GM21423 (cell line): Measurements from ENCODE around the gene CARM1.
A peak's percentile ranks its signal among the peaks of the same experiment; 100 is the strongest.
"Not testable (repeated sequence)": the region's sequence is repeated elsewhere in the genome, so short reads cannot be mapped to it uniquely, and the experiment has no call there.

ENCODE experiments used
- ATAC-seq: cut with Tn5 transposase; IDR thresholded peaks from one replicate; pipeline ENCODE4 v1.9.1; 2021; ENCODE audit warnings: mild to moderate bottlenecking, moderate library complexity; ENCODE audit not compliant: unreplicated experiment

CARM1 gene

DNA sequence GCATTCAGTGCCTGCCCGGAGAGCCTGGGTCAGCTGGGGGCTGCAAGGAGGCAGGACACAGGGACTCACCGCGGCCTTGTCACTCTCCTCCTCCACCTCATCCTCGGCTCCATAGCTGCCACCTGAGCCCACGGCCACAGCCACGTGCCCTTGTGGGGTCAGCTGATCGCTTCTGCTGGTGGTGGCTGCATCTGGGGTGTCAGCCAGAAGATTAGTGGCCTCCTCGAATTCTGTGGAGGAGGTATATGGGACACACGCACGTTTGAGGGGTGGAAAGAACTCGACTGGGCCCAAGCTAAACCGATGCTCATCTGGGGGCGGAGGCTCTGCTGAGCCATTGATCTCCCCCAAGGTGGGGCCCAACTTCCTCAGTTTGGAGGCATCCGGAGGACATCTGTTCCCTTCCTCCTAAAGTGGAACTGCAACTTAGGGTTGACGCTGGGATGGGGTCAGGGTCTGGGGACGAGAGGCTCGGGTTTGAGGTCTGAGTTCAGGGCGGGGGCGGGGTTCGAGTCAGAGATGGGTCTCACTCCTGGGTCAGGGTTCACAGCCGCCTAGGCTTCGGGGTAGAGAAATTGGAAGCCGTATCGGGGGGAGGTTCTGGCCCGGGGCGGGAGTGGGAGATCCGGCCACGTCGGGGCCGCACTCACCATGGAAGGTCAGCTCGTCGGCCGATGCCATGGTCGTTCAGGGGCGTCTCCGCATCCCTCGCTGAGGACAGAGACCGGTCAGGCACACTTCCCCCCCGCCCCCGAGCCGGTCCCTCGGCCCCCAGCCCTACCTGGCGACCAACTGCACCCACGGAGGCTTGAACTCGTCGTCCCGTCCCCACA, 56.6 kb downstream of the CARM1 start:
- ATAC-seq, result no peak

DNA sequence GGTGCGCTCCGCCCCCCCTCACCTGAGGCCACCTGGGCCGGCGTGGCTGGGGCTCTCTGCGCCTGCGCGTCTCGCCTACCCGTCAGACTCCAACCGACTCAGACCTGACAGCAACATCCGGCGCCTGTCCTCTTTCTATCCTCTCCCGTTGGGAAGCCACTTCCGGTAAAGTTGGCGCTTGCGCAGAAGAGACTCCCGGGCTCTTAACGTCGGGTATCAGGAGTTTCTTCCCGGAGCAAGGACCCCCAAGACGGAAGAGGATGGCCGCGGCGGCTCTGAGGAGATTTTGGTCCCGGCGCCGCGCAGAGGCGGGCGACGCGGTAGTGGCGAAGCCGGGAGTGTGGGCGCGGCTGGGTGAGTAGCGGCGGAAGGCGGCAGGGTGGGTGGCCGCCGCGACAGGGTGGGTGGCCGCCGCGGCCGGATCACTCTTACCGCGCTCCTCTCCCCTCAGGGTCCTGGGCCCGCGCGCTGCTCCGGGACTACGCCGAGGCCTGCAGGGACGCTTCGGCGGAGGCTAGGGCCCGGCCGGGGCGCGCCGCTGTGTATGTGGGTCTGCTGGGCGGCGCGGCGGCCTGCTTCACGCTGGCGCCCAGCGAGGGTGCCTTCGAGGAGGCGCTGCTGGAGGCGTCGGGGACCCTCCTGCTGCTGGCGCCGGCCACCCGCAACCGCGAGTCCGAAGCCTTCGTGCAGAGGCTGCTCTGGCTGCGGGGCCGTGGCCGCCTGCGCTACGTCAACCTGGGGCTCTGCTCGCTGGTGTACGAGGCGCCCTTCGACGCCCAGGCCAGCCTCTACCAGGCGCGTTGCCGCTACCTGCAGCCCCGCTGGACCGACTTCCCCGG, 57.4 kb downstream of the CARM1 start, which contains the start of the genes TIMM29 and YIPF2:
Gene TIMM29, plus strand, starts transcription at position 249 of the 839 bp plus-strand sequence. Its CDS starts 12 bp downstream, at position 261.
Gene YIPF2, minus strand, starts transcription at position 77 of the 839 bp plus-strand sequence. CDS start 229 bp downstream, outside the sequence.
- ATAC-seq, result peak; percentile 83

DNA sequence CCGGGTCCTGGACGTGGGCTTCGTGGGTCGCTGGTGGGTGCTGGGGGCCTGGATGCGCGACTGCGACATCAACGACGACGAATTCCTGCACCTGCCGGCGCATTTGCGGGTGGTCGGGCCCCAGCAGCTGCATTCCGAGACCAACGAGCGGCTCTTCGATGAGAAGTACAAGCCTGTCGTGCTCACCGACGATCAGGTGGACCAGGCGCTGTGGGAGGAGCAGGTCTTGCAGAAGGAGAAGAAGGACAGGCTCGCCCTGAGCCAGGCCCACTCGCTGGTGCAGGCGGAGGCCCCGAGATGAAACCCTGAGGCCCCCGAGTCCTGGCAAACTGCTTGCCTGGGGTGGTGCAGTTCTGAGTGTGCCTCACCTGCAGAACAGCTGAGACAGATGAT, 58.0 kb downstream of the CARM1 start:
- no peak for ATAC-seq

DNA sequence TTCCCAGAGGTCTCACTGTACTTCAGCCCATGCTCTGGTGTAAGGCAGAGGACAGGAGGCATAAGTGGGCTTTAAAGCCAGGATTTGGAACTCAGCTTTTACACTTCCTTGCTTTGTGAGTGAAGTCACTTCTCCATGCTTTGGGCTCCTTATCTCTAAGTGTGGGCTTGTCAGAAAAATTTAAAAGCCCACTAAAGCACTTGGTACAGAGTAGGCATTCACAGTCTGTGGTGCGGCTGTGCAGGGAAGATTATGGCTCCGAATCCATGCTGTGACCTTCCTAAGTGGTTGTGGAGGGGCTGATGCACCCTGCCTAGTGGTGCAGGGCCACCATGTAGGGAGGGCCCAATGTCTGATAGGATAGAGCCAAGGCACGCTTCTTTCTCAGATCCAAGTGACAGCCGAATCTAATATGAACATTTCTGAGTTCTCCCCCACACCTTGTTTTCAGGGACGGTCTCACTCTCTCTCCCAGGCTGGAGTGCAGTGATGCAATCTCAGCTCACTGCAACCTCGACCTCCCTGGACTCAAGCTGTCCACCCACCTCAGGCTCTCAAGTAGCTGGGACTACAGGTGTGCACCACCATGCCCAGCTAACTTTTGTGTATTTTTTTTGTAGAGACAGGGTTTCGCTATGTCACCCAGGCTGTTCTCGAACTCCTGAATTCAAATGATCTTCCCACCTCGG, 64.2 kb downstream of the CARM1 start:
- no peak for ATAC-seq

- no peak for ATAC-seq
These were observed 65.3 kb downstream of the CARM1 start for GRCh38 chr19:10936661-10937084.

DNA sequence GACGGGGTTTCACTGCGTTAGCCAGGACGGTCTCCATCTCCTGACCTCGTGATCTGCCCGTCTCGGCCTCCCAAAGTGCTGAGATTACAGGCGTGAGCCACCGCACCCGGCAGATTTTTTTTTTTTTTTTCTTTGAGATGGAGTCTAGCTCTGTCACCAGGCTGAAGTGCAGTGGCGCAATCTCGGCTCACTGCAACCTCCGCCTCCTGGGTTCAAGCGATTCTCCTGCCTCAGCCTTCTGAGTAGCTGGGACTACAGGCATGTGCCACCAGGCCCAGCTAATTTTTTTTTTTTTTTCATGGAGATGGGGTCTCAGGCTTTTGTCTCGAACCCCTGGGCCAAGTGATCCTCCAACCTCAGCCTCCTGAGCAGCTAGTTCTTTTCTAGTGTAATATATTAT, 70.3 kb downstream of the CARM1 start:
- ATAC-seq, result not testable (repeated sequence)

DNA sequence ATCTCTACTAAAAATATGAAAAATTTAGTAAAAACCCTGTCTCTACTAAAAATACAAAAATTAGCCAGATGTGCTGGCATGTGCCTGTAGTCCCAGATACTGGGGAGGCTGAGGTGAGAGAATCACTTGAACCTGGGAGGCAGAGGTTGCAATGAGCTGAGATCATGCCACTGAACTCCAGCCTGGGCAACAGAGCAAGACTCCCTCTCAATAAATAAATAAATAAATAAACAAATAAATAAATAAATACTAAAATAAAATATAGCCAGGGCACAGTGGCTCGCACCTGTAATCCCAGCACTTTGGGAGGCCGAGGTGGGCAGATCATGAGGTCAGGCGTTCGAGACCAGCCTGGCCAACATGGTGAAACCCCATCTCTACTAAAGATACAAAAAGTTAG, 72.1 kb downstream of the CARM1 start:
- not testable (repeated sequence) for ATAC-seq

DNA sequence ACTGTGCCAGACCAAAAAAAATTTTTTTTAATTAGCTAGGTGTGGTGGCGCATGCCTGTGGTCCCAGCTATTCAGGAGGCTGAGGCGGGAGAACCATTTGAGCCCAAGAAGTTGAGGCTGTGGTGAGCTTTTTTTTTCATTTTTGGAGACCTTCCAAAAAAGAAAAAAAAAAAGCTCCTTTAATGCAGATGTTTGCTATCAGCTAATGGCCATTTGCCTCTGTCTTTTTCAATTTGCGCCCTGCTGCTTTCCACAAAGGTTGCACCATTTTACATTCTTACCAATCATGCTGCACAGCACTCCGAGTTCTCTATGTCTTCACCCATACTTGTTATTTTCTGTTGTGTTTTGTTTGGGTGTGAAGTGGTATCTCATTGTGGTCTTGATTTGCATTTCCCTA, 73.9 kb downstream of the CARM1 start:
- no peak for ATAC-seq

- no peak for ATAC-seq
These were observed 75.8 kb downstream of the CARM1 start for GRCh38 chr19:10946958-10947657.

GRCh38 chr19:10952809-10953208, 81.5 kb downstream of the CARM1 start:
- ATAC-seq, result no peak

- ATAC-seq, result not testable (repeated sequence)
These were observed 88.1 kb downstream of the CARM1 start for GRCh38 chr19:10959277-10959968.

GRCh38 chr19:10960314-10961072, 89.1 kb downstream of the CARM1 start, which contains the start of gene SMARCA4:
TSS of gene SMARCA4 (plus strand) at chr19:10961030. CDS start at chr19:10984152, 23,122 bp downstream.
- peak; percentile 70 for ATAC-seq

DNA sequence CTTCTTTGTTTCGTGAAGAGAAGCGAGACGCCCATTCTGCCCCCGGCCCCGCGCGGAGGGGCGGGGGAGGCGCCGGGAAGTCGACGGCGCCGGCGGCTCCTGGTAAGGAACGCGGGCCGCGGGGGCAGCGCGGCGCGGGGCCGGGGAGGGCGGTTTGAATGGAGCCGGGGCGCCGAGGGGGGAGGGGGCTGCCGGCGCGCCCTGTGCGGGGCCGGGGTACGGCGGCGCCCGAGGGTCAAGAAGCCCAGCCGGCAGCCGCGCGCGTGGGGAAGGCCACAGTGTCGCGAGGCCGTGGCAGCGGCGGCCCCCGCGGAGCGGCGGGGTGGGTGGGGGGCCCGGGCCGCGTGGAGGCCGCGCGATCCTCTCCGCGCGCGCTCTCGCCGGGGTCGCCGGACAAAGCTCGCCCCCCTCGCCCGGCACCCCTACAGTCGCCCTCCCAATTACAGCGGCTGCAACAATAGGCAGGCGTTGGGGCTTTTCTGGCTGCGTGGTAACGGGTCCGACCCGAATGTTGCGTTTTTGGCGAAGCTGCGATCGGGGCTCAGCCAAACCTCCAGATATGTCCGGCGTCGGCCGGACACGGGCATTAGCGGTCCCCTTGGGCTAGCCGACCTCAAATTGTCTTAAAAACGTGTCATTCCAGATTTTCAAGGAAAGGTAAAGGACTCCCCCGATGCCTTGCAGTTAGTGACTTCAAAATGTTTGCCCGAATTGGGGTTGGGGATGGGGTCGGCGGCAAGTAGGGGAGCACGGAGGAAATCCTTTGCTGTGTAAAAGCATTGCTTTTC, 89.9 kb downstream of the CARM1 start:
- ATAC-seq, result peak; percentile 33

DNA sequence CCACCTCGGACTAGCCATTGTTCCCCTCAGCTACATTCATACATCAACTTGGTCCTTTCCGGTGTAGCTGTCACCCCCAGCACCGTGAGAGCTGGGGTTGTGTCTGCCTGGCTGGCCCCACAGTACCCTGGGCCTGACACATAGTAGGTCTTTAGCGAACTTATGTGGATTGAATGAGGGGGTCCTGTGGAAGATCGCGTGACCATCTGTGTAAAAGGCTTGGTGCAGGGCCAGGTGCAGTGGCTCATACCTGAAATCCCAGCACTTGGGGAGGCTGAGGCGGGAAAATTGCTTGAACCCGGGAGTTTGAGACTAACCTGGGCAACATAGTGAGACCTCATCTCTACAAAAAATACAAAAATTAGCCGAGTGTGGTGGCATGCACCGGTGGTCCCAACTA, 91.5 kb downstream of the CARM1 start:
- no peak for ATAC-seq

GRCh38 chr19:10963865-10964264, 92.5 kb downstream of the CARM1 start:
- no peak for ATAC-seq

DNA sequence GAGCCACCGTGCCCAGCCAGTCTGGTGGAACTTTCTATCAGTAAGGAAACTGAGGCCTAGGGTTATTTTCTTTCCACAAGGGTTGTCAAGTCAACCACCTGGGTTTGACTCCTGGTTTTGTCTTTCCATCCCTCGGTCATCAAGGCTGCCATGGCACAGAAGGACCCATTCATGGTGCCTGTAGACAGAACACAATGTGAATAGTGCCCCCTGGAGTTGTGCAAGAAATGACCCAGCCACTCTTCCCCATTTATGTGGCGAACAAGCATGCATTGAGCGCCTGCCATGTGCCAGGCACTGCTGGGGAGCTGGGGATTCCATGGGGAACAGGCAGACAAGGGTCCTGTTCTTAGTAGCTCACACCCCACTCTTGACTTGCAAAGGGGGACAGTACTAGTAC, 93.5 kb downstream of the CARM1 start:
- ATAC-seq, result no peak

- no peak for ATAC-seq
These were observed 94.0 kb downstream of the CARM1 start for GRCh38 chr19:10965398-10965797.

GRCh38 chr19:10966809-10967208, 95.5 kb downstream of the CARM1 start:
- no peak for ATAC-seq
